H7 (cell line): ENCODE measurements around the gene CIZ1. TPM values are rescaled to one million over a fixed set of nuclear protein-coding genes. Genes with fewer than 3 reads are reported as not detected.
"Not testable (repeated sequence)": the region's sequence is repeated elsewhere in the genome, so short reads cannot be mapped to it uniquely, and the experiment has no call there.

ENCODE experiments used
- DNase-seq: peaks from one replicate; pipeline ENCODE4 v3.0.0; 2012
- H3K27me3 ChIP-seq: 2 replicates; pipeline ENCODE4 v1.6.0; 2011; ENCODE audit warnings: mild to moderate bottlenecking, low read length; ENCODE audit not compliant: control insufficient read depth, insufficient read depth
- H3K36me3 ChIP-seq: replicated peaks from 2 replicates; pipeline ENCODE4 v1.5.1; 2011; ENCODE audit warnings: low read length; ENCODE audit not compliant: control insufficient read depth, insufficient read depth
- H3K4me3 ChIP-seq: 2 replicates; pipeline ENCODE4 v1.5.1; 2011; ENCODE audit warnings: low read depth, mild to moderate bottlenecking, control low read depth, low read length, moderate library complexity; ENCODE audit not compliant: insufficient read depth
- total RNA-seq: library from RNA; depleted of rRNA; stranded (reverse); fragments of >200 nt; shearing (Covaris generic); gene quantifications from 2 replicates; pipeline ENCODE4 v1.2.3, GENCODE V29; 2014; rRNA removed

The CIZ1 gene
- 36.8 and 41.0 TPM in 2 replicates for total RNA-seq

GRCh38 chr9:128191406-128192046 is at the start of gene CIZ1:
Gene CIZ1, minus strand, starts transcription at chr9:128191572. Its CDS starts 715 bp downstream, at chr9:128190857.
- DNase-seq: peak; percentile 98
- Histone ChIP-seq H3K4me3 (peak within 1 kb of the TSS; percentile 85), H3K27me3 (no peaks in the 10 kb centered on the region), H3K36me3 (peaks cover 9% of the 10 kb centered on the region)

DNA sequence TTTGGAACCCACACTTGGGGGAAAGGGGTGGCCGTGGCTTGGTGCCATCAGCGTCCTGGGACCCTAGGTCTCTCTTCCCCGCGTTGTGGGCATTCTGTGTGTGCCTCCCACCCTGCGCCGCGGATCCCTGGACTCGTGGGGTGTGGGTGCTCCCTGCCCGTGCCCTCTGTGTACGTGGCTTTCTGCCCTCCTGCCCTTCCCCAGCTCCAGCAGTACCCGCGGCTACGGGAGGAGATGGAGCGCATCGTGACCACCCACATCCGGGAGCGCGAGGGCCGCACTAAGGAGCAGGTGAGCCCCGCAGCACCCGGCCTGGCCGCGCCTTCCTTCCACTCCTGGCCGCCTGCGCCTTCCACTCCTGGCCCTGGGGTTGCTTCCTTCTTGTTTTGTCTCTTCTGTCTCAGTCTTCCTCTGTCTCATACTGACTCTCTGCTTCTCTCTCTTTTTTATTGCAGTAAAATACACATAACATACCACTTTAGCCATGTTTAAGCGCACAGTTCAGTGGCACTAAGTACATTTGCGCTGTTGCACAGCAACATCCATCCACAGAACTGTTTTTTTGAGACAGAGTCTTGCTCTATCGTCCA is 42.5 kb upstream of the CIZ1 start:
- no peak for DNase-seq
- Histone ChIP-seq H3K36me3 (peaks cover 4% of the 10 kb centered on the region), H3K27me3 (no peaks in the 10 kb centered on the region), H3K4me3 (no peak overlapping the region)

DNA sequence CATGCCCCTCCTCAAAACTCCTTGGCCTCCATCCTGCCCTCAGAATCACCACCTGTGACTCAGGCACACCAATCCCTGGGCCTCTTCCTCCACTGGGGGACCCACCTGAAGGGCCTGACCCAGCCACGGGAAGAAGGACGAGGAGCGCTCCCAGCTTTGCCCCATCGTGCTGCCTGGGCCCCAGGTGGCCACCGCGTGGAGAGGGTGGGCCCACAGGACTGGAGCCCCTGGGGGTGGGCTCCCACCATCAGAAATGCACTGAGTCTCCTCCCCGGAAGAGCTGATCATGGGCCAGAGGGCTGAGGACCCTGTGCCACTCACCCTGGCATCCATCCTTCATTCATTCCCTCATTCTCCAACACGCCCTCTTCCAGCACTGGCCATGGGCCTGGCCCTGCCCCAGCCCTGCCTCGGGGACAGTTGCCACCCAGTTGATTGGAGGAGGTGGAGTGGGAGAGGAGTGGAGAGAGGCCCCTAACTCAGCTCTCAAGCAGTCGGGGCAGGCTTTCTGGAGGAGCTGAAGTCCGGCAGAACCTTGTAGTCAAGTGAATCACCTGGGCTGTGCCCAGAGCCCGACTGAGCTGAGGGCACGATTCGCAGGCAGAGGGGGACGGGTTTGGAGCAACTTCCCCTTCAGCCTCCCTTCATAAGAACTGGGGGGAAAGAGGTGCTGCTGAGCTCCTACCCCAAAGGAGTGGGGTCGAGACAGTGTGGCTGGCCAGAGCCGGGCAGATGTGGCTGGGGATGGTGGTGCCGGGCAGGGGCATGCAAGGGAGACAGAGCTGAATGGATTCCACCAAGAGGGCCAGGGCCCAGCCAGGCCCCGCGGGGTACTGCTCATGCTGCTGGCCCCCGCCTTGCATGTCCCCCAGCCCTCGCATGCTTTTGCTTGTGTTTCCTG is 41.4 kb upstream of the CIZ1 start:
- peaks cover 4% of the 10 kb centered on the region for H3K36me3 ChIP-seq
- no peak for DNase-seq
- H3K27me3 ChIP-seq: no peaks in the 10 kb centered on the region
- no peak overlapping the region for H3K4me3 ChIP-seq

- no peak overlapping the region for H3K4me3 ChIP-seq
- no peak for DNase-seq
- no peaks in the 10 kb centered on the region for H3K27me3 ChIP-seq
- H3K36me3 ChIP-seq: peaks cover 3% of the 10 kb centered on the region
These were observed 40.5 kb upstream of the CIZ1 start for GRCh38 chr9:128231638-128232527.

DNA sequence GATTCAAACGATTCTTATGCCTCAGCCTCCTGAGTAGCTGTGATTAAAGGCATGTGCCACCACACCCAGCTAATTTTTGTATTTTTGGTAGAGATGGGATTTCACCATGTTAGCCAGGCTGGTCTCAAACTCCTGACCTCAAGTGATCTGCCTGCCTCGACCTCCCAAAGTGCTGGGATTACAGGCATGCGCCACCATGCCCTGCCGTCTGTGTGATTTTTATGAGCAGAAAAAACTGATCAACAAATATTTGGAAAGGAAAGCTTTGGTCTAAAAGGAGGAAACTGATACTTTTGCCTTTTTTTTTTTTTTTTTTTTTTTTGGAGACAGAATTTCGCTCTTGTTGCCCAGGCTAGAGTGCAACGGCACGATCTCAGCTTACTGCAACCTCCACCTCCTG is 39.5 kb upstream of the CIZ1 start:
- not testable (repeated sequence) for H3K36me3 ChIP-seq, H3K27me3 ChIP-seq, DNase-seq, H3K4me3 ChIP-seq

- Histone ChIP-seq H3K36me3 (peaks cover 9% of the 10 kb centered on the region), H3K4me3 (no peak overlapping the region), H3K27me3 (no peaks in the 10 kb centered on the region)
- no peak for DNase-seq
These were observed 35.0 kb upstream of the CIZ1 start for GRCh38 chr9:128226412-128226801.

DNA sequence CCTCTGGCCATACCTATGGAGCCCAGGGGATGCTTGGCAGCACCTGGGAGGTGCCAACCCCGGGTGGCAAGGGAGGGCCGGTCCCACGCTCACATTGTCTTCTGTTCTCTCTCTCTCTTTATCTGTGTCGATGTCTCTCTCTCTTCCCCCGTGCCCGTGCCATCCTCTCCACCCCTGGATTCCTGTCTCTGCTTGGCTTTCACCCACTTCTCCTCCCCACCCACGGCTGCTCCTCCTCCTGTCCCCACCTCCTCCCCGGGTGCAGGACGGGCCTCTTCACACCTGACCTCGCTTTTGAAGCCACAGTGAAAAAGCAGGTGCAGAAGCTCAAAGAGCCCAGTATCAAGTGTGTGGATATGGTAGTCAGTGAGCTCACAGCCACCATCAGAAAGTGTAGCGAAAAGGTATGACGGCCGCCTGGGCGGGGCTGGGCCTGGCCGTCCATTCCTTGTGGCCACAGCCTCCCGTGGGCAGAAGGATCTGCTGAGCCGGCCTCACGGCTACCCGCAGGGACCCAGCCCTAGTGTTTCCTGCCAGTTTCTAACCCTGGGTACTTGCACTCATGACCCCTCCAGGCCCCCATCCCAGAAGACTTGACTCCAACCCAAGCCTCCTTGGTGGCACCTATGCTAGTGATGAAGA is 34.5 kb upstream of the CIZ1 start:
- DNase-seq: no peak
- H3K27me3 ChIP-seq: no peaks in the 10 kb centered on the region
- H3K4me3 ChIP-seq: no peak overlapping the region
- H3K36me3 ChIP-seq: peaks cover 11% of the 10 kb centered on the region

DNA sequence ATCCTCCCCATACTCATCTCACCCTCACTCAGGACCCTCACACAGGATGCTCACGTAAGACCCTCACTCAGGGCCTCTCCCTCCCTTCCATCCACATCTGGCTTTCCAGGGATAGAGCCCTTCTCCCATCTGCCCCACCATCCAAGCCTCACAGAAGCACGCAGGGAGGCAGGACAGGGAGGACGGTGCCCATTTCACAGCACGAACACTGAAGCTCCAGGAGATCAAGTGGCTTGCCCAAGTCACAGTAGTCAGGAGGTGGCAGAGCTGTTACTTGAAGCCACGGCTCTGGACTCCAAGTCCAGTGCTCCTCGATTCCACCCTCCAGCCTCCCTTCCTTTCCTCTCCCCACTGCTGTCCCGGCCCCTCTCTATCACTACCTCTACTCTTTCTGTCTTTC is 33.5 kb upstream of the CIZ1 start:
- Histone ChIP-seq H3K27me3 (no peaks in the 10 kb centered on the region), H3K4me3 (no peak overlapping the region), H3K36me3 (peaks cover 16% of the 10 kb centered on the region)
- DNase-seq: no peak

DNA sequence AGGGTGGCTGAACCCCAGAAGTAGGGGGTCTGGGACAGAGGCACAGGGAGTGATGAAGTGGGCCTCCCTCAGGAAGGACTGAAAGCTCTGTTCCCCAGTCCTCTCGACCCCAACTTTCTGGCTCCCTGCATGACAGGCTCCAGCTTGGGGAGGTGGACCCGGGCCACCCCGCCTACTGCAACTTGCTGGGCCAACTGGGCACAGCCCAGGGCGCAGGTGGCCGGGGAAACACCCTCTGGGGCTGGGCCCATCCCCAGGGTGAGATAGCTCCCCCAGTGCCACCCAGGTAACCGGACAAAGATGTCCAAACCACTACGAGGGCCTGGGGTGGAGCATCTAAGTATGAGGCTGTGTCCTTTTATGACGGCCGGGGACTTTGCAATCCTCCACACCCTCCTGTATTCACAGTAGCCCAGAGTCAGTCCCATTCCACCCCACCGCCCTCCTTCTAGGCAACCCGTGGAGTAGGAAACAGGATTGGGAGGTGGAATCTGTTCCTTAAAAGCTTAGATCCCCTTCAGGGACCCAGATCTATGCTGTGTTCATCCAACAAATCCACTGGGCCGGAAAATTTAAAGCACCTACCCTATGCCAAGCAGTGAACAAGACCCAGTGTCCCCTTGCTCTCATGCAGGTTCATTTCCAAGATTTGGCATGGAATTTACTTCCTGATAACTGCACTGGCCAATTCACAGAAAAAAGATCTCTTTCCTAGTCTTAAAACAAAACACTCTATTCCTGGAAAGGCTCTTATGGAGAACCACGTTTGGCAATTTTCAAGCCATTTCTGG is 31.7 kb upstream of the CIZ1 start:
- H3K36me3 ChIP-seq: peaks cover 18% of the 10 kb centered on the region
- H3K27me3 ChIP-seq: no peaks in the 10 kb centered on the region
- no peak overlapping the region for H3K4me3 ChIP-seq
- no peak for DNase-seq

- Histone ChIP-seq H3K4me3 (no peak overlapping the region), H3K36me3 (peaks cover 18% of the 10 kb centered on the region), H3K27me3 (no peaks in the 10 kb centered on the region)
- no peak for DNase-seq
These were observed 30.7 kb upstream of the CIZ1 start for GRCh38 chr9:128222026-128222425.

GRCh38 chr9:128219831-128220230 is 28.5 kb upstream of the CIZ1 start:
- H3K36me3 ChIP-seq: peaks cover 18% of the 10 kb centered on the region
- DNase-seq: peak; percentile 20
- H3K27me3 ChIP-seq: no peaks in the 10 kb centered on the region
- no peak overlapping the region for H3K4me3 ChIP-seq

GRCh38 chr9:128218518-128219389 is 27.4 kb upstream of the CIZ1 start:
- peak; percentile 99 for DNase-seq
- H3K4me3 ChIP-seq: peak overlapping the region; percentile 25
- no peaks in the 10 kb centered on the region for H3K27me3 ChIP-seq
- H3K36me3 ChIP-seq: peaks cover 18% of the 10 kb centered on the region
